Upper lobe of left lung (tissue), 6 donors: ENCODE data around the gene ARHGAP8. TPM values are rescaled to one million over a fixed set of nuclear protein-coding genes. Genes with fewer than 3 reads are reported as not detected.

Experiments used
- ATAC-seq, 2 donors: fragments of 200-7000 bp; cut with Tn5 transposase; one replicate each; pipeline ENCODE4 v1.9.1; 2022; ENCODE audit warnings: mild to moderate bottlenecking in 2 of 2, moderate library complexity in 2 of 2; ENCODE audit not compliant: low FRiP score in 2 of 2
- DNase-seq, 2 donors: peaks; one replicate each; pipeline ENCODE4 v3.0.0-alpha.2; 2019 to 2020
- H3K27ac ChIP-seq, 4 donors: fragments of 200-600 bp; sonication (generic); one replicate each; pipeline ENCODE4 v1.5.1; 2016 to 2019
- H3K27me3 ChIP-seq, 4 donors: fragments of 200-600 bp; sonication (generic); one replicate each; pipeline ENCODE4 v1.5.1; 2017 to 2019
- H3K36me3 ChIP-seq, 4 donors: fragments of 200-600 bp; sonication (generic); one replicate each; pipeline ENCODE4 v1.5.1; 2016 to 2019
- H3K4me1 ChIP-seq, 4 donors: fragments of 200-600 bp; sonication (generic); one replicate each; pipeline ENCODE4 v1.5.1; 2018 to 2019
- H3K4me3 ChIP-seq, 4 donors: fragments of 200-600 bp; sonication (generic); one replicate each; pipeline ENCODE4 v1.5.1; 2017 to 2019; ENCODE audit warnings: mild to moderate bottlenecking in 2 of 4, moderate library complexity in 1 of 4
- H3K9me3 ChIP-seq, 4 donors: fragments of 200-600 bp; sonication (generic); one replicate each; pipeline ENCODE4 v1.5.1; 2018 to 2019
- CTCF ChIP-seq, 6 experiments: fragments of 450-650 bp in 4 of 6; fragments of 200-600 bp in 2 of 6; sonication (generic) in 2 of 6; IDR thresholded peaks; one replicate each; pipeline ENCODE4 v1.5.1; 2016 to 2019; ENCODE audit warnings: antibody characterized with exemption in 6 of 6
- EP300 ChIP-seq, 4 donors: sonication (generic); formaldehyde crosslinking; IDR thresholded peaks; one replicate each; pipeline ENCODE4 v1.5.1; 2017; ENCODE audit warnings: antibody characterized with exemption in 4 of 4, control low read depth in 2 of 4
- POLR2A ChIP-seq, 4 donors: fragments of 450-650 bp; IDR thresholded peaks; one replicate each; pipeline ENCODE4 v1.5.1; 2016 to 2017; ENCODE audit warnings: antibody characterized with exemption in 4 of 4, mild to moderate bottlenecking in 2 of 4
- POLR2AphosphoS5 ChIP-seq, 2 donors: sonication (generic); formaldehyde crosslinking; IDR thresholded peaks; one replicate each; pipeline ENCODE4 v1.5.1; 2017; ENCODE audit warnings: antibody characterized with exemption in 2 of 2
- WGBS, 2 donors: methylation state at CpG; one replicate each; pipeline ENCODE4 v1.1.5; 2017 to 2018; 5-methylcytosine and 5-hydroxymethylcytosine counted together
- total RNA-seq, 6 donors: library from RNA; depleted of rRNA in 4 of 6; stranded (reverse); fragments of >200 nt in 4 of 6; gene quantifications; one replicate each; pipeline versions ENCODE4 v1.1.0 to v1.2.1, GENCODE V29; 2016 to 2021
- donor health status: DM: no; HTN: no; CAD: no; lungs with moderate emphysema.
- donor health status: DM: no; HTN: yes; CAD: no; lungs with severe emphysema.

The ARHGAP8 gene
- total RNA-seq, 6 donors from 2014 or later, result 13.8 to 55.5 (median 22.7) TPM

GRCh38 chr22:44880610-44881290, 128.4 kb downstream of the ARHGAP8 start:
- H3K4me3 ChIP-seq, result no peak overlapping the region
- no peak for ATAC-seq
- DNase-seq, result peak in 1 of 2 donors; percentile 17
- H3K9me3 ChIP-seq, result peaks cover 0 to 6% (median 0%) of the 10 kb centered on the region in 4 donors
- H3K27ac ChIP-seq, result no peak overlapping the region
- 90 to 91% methylated on average over 18 to 19 of the region's 19 CpGs for WGBS, 2 donors
- no peaks in the 10 kb centered on the region for H3K4me1 ChIP-seq
- no peaks in the 10 kb centered on the region for H3K36me3 ChIP-seq
- TF ChIP-seq EP300 (IDR thresholded peaks at IDR 0.05), result no peak
- TF ChIP-seq POLR2A (IDR thresholded peaks at IDR 0.05), result no peak
- TF ChIP-seq CTCF (IDR thresholded peaks at IDR 0.05), result no peak
- TF ChIP-seq POLR2AphosphoS5 (IDR thresholded peaks at IDR 0.05), result no peak
- no peaks in the 10 kb centered on the region for H3K27me3 ChIP-seq

GRCh38 chr22:44881624-44882023, 129.2 kb downstream of the ARHGAP8 start:
- Histone ChIP-seq H3K9me3 (peaks cover 0 to 6% (median 0%) of the 10 kb centered on the region in 4 donors), H3K4me1 (no peaks in the 10 kb centered on the region), H3K36me3 (no peaks in the 10 kb centered on the region), H3K4me3 (no peak overlapping the region), H3K27me3 (no peaks in the 10 kb centered on the region), H3K27ac (no peak overlapping the region)
- WGBS, 2 donors, result 85 to 90% methylated on average over 19 to 23 of the region's 24 CpGs
- TF ChIP-seq POLR2AphosphoS5 (IDR thresholded peaks at IDR 0.05) (no peak), EP300 (IDR thresholded peaks at IDR 0.05) (no peak), POLR2A (IDR thresholded peaks at IDR 0.05) (no peak), CTCF (IDR thresholded peaks at IDR 0.05) (no peak)
- DNase-seq (peak in 1 of 2 donors; percentile 57), ATAC-seq (no peak)

- no peaks in the 10 kb centered on the region for H3K36me3 ChIP-seq
- no peak overlapping the region for H3K4me3 ChIP-seq
- DNase-seq (peak in 1 of 2 donors; percentile 52), ATAC-seq (no peak)
- no peak overlapping the region for H3K27ac ChIP-seq
- H3K4me1 ChIP-seq, result no peaks in the 10 kb centered on the region
- TF ChIP-seq EP300 (IDR thresholded peaks at IDR 0.05), result no peak
- TF ChIP-seq POLR2A (IDR thresholded peaks at IDR 0.05), result no peak
- TF ChIP-seq POLR2AphosphoS5 (IDR thresholded peaks at IDR 0.05), result no peak
- TF ChIP-seq CTCF (IDR thresholded peaks at IDR 0.05), result no peak
- no peaks in the 10 kb centered on the region for H3K9me3 ChIP-seq
- 90% methylated on average over 26 of the region's 26 CpGs for WGBS, 2 donors
- H3K27me3 ChIP-seq, result no peaks in the 10 kb centered on the region
Measured at GRCh38 chr22:44882226-44882905, 130.0 kb downstream of the ARHGAP8 start.

GRCh38 chr22:44883011-44883421, 130.6 kb downstream of the ARHGAP8 start:
- ATAC-seq (no peak), DNase-seq (peak in 1 of 2 donors; percentile 46)
- Histone ChIP-seq H3K4me1 (no peaks in the 10 kb centered on the region), H3K27ac (no peak overlapping the region), H3K4me3 (no peak overlapping the region), H3K27me3 (no peaks in the 10 kb centered on the region), H3K9me3 (no peaks in the 10 kb centered on the region), H3K36me3 (no peaks in the 10 kb centered on the region)
- WGBS, 2 donors, result 85 to 86% methylated on average over 9 to 12 of the region's 12 CpGs
- TF ChIP-seq POLR2A (IDR thresholded peaks at IDR 0.05) (no peak), POLR2AphosphoS5 (IDR thresholded peaks at IDR 0.05) (no peak), CTCF (IDR thresholded peaks at IDR 0.05) (no peak), EP300 (IDR thresholded peaks at IDR 0.05) (no peak)
